Lung (tissue), 12 donors: Measurements from ENCODE around the gene GFOD1. TPM values are rescaled to one million over a fixed set of nuclear protein-coding genes. Genes with fewer than 3 reads are reported as not detected.
A peak's percentile ranks its signal among the peaks of the same experiment; 100 is the strongest.

Source experiments
- ATAC-seq: fragments of 200-7000 bp; cut with Tn5 transposase; one replicate; pipeline ENCODE4 v1.9.1; 2020; ENCODE audit warnings: moderate number of reproducible peaks; ENCODE audit not compliant: insufficient read depth, low FRiP score
- DNase-seq, 3 donors: peaks; one replicate each; pipeline ENCODE4 v3.0.0-alpha.2; 2013 to 2017
- H3K27ac ChIP-seq, 2 donors: one replicate each; pipeline ENCODE4 v1.5.1; 2013; ENCODE audit warnings: mild to moderate bottlenecking in 2 of 2, moderate library complexity in 2 of 2, control low read depth in 1 of 2, inconsistent platforms in 1 of 2, low read depth in 1 of 2, low read length in 1 of 2
- H3K27me3 ChIP-seq, 3 donors: one replicate each; pipeline ENCODE4 v1.5.1; 2013; ENCODE audit warnings: low read length in 2 of 3; ENCODE audit not compliant: control insufficient read depth in 3 of 3, insufficient read depth in 3 of 3
- H3K36me3 ChIP-seq, 4 donors: one replicate each; pipeline ENCODE4 v1.5.1; 2013; ENCODE audit warnings: low read length in 4 of 4, mild to moderate bottlenecking in 1 of 4, moderate library complexity in 1 of 4; ENCODE audit not compliant: control insufficient read depth in 4 of 4, insufficient read depth in 4 of 4
- H3K4me1 ChIP-seq, 5 donors: one replicate each; pipeline ENCODE4 v1.5.1; 2013; ENCODE audit warnings: low read length in 5 of 5, mild to moderate bottlenecking in 2 of 5, moderate library complexity in 1 of 5; ENCODE audit not compliant: control insufficient read depth in 5 of 5, insufficient read depth in 5 of 5
- H3K4me3 ChIP-seq: one replicate; pipeline ENCODE4 v1.5.1; 2013; ENCODE audit warnings: mild to moderate bottlenecking, control low read depth, moderate library complexity
- H3K9ac ChIP-seq, 2 donors: one replicate each; pipeline ENCODE4 v1.5.1; 2013; ENCODE audit warnings: low read length in 2 of 2, control low read depth in 1 of 2; ENCODE audit not compliant: insufficient read depth in 1 of 2
- H3K9me3 ChIP-seq, 4 donors: one replicate each; pipeline ENCODE4 v1.5.1; 2013; ENCODE audit warnings: low read length in 3 of 4, mild to moderate bottlenecking in 1 of 4, moderate library complexity in 1 of 4; ENCODE audit not compliant: control insufficient read depth in 4 of 4, insufficient read depth in 3 of 4
- CTCF ChIP-seq: IDR thresholded peaks from 2 replicates; pipeline ENCODE4 v1.5.1; 2012; ENCODE audit warnings: mild to moderate bottlenecking; ENCODE audit errors: control extremely low read depth, extremely low read depth
- WGBS, 2 donors: extraction: QIAGEN DNeasy Blood & Tissue Kit; methylation state at CpG; one replicate each; pipeline ENCODE4 v1.1.7; 2013; 5-methylcytosine and 5-hydroxymethylcytosine counted together
- polyA plus RNA-seq, 2 donors: library from polyadenylated mRNA; stranded (reverse); fragments of 200-250 nt; gene quantifications; one replicate each; pipeline ENCODE4 v1.2.1, GENCODE V29; 2013
- total RNA-seq, 2 donors: library from RNA; depleted of rRNA in 1 of 2; stranded (reverse); fragments of >200 nt in 1 of 2; gene quantifications; one replicate each; pipeline ENCODE4 v1.2.1, GENCODE V29; 2014 to 2021
- donor health status: control.
- donor health status: control.
- donor health status: Bipolar disorder and iron deficiency.
- donor health status: healthy.
- donor health status: DM: yes; HTN: yes; CAD: no.

The GFOD1 gene
- total and polyA plus RNA-seq, 4 donors: 4.0 to 22.8 (median 7.9) TPM

GRCh38 chr6:13484827-13485226, 2.6 kb downstream of the GFOD1 start:
- H3K9me3 ChIP-seq: no peaks in the 10 kb centered on the region
- no peak overlapping the region for H3K4me3 ChIP-seq
- TF ChIP-seq CTCF: no peak
- ATAC-seq: no peak
- H3K27me3 ChIP-seq: peaks cover 0 to 24% (median 0%) of the 10 kb centered on the region in 3 donors
- H3K9ac ChIP-seq: peak overlapping the region in 1 of 2 donors; percentile 35
- H3K4me1 ChIP-seq: peaks cover 5 to 21% (median 16%) of the 10 kb centered on the region in 5 donors
- H3K36me3 ChIP-seq: peaks cover 0 to 3% (median 0%) of the 10 kb centered on the region in 4 donors
- 66 to 74% methylated on average over 3 of the region's 3 CpGs for whole genome bisulfite sequencing, 2 donors
- peak overlapping the region in 1 of 2 donors; percentile 25 for H3K27ac ChIP-seq
- no peak for DNase-seq

GRCh38 chr6:13484138-13484708, 3.2 kb downstream of the GFOD1 start:
- no peak for DNase-seq
- Histone ChIP-seq H3K4me3 (no peak overlapping the region), H3K27me3 (peaks cover 0 to 24% (median 0%) of the 10 kb centered on the region in 3 donors), H3K27ac (no peak overlapping the region), H3K9ac (no peak overlapping the region), H3K4me1 (peaks cover 5 to 21% (median 16%) of the 10 kb centered on the region in 5 donors), H3K36me3 (peaks cover 0 to 5% (median 0%) of the 10 kb centered on the region in 4 donors), H3K9me3 (no peaks in the 10 kb centered on the region)
- no peak for ATAC-seq
- no peak for TF ChIP-seq CTCF
- WGBS, 2 donors: 52 to 54% methylated on average over 6 of the region's 6 CpGs

- DNase-seq: no peak
- Histone ChIP-seq H3K36me3 (peaks cover 0 to 11% (median 3%) of the 10 kb centered on the region in 4 donors), H3K4me1 (peaks cover 3 to 16% (median 14%) of the 10 kb centered on the region in 5 donors), H3K9ac (no peak overlapping the region), H3K27me3 (peaks cover 0 to 17% (median 0%) of the 10 kb centered on the region in 3 donors), H3K4me3 (no peak overlapping the region), H3K9me3 (no peaks in the 10 kb centered on the region), H3K27ac (peak overlapping the region in 1 of 2 donors; percentile 73)
- WGBS, 2 donors: 91 to 92% methylated on average over 6 of the region's 6 CpGs
- ATAC-seq: no peak
- TF ChIP-seq CTCF: no peak
Observed at GRCh38 chr6:13480631-13481501, 6.5 kb downstream of the GFOD1 start.
